CD1c-positive myeloid dendritic cell (primary cell): ENCODE measurements around the gene CCDC91.
"Not testable (repeated sequence)": the region's sequence is repeated elsewhere in the genome, so short reads cannot be mapped to it uniquely, and the experiment has no call there.

Experiments
- DNase-seq: peaks from one replicate; pipeline ENCODE4 v3.0.0-alpha.2; 2016; ENCODE audit errors: extremely low spot score

CCDC91 gene

DNA sequence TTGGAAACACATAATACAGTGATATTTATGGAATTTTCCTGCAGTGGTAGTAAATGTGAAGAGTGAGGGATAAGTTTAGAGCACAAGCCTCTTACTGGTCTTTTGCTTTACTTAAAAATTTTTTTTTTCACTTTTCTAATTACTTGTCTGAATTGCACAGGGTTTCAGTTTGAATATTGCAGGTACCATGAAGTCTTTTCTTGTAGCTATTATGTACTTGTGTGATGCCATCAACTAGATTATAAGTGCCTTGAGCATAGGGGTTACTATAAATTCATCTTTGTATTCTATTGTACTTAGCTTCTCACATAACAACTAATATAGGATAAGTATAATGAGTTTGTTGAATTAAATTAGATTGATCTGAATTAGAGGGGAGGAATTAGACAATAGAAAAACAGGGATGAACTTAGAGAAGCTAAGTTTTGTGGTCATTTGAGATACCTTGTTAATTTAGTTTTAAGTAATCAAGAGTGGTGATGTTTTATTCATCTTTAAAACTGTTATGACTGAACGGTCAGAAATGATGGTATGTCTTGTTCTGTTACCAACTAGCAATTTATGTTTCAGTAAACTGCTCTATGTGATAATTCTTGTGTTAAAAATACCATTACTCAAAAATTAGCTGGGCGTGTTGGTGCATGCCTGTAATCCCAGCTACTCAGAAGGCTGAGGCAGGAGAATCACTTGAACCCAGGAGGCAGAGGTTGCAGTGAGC, 42.1 kb downstream of the CCDC91 start:
- no peak for DNase-seq

DNA sequence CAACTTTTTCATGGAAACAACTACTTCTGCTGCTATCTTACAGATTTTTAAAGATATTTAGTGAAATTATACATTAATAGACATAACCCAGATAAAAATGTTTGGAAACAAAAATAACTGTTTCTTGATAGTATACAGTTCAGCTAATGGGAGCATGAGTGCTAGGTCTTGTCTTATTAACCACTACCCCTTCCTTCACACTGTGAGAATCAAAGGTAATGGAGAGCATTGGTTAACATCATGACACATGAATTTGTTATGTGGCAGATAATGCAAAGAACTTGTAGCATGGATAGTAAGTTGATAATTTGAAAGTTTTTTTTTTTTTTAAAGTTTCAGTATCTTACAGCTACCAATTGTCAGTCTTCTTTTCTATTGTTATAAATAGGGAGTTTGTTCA, 44.2 kb downstream of the CCDC91 start:
- no peak for DNase-seq

DNA sequence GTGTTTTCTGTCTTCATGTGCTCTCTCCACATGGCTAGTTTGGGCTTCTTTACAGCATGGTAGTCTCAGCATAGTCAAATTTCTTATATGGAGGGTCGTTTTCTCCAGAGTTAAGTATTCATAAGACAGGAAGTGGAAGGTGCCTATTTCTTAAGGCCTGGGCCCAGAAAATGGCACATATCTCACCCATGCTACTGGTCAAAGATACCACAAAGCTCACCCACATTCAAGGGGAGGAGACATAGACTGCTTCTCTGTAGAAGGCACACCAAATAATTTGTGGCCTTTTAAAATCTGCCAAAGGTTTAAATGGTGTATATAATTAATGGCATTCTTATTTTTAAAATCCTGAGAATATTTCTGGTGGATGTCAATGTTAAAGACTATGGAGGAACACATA, 44.8 kb downstream of the CCDC91 start:
- DNase-seq = no peak

DNA sequence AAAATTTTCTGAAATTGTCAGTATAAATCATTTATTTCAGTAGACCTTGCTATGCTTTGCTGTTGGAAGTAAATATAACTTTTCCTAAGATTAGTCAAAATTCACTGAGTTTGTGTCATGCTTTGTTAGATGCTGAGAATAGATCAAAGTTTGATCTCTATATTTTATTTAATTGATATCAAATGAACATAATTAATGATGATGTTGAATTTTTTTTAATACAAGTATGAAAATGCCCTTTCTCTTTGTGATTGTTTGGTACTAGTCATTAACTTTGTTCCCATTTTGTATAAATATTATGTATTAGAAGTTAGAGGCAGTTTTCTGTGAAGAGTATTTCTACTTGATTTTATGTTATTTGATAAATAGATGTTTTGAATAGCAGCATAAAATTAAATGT, 45.7 kb downstream of the CCDC91 start:
- DNase-seq = no peak

DNA sequence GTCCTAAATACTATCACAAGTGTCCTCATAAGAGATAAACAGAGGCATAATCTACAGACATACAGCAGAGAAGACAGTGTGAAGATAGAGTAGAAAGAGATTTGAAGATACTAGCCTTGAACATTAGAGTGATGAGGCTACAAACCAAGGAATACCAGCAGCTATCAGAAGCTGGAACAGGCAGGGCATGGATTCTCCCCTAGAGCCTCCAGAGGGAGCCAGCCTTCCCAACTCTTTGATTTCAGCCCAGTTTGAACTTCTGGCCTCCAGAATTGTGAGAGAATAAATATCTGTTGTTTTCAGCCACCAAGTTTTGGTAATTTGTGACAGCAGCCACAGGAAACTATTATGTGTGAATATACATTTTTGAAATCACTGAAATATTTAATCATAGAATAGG, 47.2 kb downstream of the CCDC91 start:
- DNase-seq = no peak

DNA sequence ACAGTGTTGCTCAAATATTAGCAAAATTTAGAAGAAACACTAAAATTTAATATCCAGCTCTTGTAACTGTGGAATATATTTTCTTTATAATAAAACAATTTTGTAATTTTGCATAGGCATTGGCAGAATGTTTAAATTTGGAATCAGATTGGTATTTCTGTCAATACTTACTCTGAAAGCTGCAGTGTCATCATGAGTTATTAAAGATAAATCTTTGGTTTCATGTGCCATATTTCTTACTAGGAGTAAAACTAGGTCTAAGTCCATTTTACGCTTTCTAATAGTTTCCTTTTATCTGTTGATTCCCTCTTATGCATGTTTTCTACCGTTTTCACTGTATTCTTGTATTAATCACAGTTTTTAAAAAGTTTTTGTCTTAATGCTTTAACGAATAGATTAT, 49.7 kb downstream of the CCDC91 start:
- no peak for DNase-seq

DNA sequence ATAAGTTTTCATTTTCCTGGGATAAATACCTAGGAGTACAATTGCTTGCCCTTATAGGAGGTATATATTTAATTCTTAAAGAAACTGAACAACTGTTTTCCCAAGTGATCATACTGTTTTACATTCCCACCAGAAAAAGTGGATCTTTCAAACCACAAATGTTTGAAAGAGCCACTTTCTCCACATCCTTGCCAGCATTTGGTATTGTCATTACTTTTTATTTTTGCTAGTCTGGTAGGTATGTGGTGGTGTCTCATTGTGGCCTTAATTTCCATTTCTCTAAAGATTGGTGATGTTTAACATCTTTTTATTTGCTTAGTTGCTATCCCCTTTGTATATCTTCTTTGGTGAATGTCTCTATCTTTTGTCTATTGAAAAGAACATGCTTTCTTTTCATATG, 50.6 kb downstream of the CCDC91 start:
- DNase-seq = no peak

DNA sequence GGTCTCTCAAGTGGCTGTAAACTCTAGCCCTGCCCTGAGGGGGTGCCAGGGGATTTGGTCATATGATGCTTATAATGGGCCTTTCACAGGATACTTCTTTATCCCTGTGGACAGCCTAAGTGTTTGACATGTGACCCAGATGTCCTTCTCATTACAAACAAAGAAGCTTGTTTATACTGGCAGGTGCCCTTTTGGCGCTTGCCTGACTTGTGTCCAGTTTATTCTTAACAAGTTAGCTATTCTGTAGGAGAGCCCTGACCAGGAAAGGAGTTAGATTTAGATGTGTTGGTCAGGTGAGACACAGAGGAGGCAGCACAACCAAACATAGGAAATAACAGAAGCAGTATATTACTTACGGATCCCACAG, 51.9 kb downstream of the CCDC91 start:
- DNase-seq = no peak

DNA sequence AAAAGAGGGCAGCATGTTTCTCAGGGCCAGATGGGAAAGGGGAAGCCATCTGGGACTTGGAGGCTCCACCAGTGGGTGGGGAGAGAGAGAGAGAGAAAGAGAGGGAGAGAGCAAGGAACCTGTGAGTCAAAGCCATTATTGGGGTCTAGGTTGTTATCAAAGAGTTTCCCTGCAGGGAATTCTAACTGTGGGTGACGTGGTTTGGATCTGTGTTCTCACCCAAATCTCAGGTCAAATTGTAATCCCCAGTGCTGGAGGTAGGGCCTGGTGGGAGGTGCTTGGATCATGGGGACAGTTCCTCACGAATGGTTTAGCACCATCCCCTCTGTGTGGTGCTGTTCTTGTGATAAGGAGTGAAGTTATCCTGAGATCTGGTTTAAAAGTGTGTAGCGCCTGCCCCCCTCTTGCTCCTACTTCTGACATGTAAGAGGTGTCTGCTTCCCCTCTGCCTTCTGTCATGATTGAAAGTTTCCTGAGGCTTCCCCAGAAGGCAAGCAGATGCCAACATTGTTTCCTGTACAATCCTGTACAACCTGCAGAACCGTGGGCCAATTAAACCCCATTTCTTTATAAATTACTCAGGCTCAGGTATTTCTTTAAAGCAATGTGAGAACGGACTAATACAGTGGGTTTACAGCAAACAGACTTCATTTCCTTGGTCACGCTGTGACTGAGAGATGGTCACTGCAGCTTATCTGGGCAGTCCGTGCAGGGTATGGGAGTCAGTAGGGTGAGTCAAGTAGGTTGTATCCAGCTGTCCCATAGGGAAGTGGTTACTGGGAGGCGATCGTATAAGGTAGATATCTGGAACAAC, 52.4 kb downstream of the CCDC91 start:
- peak; percentile 44 for DNase-seq

DNA sequence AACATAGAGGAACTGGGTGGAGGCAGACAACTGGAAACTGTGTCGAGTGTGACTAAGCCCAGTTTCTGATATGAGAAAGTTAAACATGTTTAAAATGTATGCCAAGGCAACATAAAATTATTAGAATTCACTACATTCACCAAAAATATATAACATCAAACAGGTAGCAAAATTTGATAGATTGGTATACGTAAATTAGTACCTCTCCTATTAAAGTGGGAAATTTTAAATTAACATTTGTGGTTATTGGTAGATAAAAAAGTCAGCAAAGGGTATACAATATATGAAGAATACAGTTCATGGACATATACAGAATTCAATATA, 53.0 kb downstream of the CCDC91 start:
- no peak for DNase-seq

DNA sequence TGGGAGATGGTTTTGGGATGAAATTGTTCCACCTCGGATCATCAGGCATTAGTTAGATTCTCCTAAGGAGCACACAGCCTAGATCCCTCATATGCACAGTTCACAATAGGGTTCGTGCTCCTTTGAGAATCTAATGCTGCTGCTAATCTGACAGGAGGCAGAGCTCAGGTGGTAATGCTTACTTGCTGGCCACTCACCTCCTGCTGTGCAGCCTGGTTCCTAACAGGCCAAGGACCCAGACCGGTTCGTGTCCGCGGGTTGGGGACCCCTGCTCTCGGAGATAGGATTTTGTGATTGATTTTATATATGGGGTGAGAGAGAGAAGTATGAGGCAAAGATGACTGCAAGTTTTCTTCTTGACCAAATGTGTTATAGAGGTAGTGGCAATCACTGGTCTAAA, 57.5 kb downstream of the CCDC91 start:
- DNase-seq = no peak

DNA sequence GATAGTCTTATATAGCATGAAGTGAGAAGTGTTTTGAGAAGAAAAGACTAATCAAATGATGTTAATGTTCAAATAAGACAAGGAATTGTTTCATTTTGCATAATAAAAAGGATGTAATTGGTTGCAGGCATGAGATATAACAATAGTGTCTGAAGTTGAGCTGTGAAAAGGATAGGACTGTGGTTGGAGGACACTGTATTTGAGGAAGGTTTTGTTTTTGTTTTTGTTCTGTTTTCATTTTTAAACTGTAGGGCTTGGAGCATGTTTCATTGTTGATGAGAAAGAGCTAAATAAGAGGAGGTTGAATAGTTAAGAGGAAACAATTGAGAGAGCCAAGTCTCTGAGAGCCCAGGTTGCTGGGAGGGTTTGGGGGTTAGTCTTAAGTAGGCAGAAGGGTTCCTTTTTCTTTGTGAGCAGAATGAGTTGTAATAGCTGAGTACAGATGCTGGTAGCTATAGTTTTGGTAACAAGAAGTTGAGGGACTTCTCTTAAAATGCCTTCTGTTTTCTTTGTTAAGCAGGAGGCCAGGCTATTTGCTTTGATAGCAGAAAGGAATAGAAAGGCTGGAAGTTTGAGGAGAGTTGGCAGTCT, 58.4 kb downstream of the CCDC91 start:
- DNase-seq = no peak

DNA sequence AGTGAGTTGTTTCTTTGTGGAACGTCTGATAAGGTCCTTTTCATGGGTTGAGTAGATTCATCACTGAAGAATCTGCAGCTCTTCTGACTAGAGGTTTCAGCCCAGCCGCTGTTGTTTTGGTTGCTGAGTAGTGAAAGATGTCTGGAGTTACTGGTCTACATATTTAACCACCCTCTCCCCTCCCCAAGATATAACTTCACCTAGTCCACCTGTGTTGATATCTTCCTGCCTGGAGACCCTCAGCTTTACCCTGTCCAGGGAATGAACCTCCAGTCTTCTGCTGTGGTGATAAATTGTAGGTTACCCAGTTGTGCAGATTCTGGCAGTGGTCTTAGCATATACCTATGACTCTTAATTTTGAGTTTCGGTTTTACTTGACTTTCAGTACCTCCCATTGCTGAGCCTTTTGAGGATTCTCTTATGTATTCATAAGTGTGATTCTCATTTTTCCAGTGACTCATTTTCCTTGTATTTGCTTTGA, 62.9 kb downstream of the CCDC91 start:
- no peak for DNase-seq

DNA sequence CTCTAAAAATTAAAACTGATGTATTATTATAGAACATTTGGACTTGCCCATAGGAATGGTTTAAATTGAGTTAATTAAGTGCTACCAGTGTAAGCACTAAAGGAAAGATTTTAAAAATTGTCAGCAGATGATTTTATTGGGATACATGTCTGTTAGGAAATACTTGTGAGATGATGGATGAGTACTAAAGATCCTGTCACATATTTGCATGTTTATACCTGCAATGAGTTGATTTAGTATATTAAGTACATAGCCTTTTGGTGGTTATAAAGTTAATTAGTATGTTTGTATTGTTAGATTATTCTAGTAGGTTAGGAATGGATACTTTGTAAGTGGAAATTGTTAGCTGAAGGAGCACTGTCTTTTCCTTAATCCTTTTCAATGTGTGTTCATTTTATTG, 67.2 kb downstream of the CCDC91 start:
- no peak for DNase-seq

DNA sequence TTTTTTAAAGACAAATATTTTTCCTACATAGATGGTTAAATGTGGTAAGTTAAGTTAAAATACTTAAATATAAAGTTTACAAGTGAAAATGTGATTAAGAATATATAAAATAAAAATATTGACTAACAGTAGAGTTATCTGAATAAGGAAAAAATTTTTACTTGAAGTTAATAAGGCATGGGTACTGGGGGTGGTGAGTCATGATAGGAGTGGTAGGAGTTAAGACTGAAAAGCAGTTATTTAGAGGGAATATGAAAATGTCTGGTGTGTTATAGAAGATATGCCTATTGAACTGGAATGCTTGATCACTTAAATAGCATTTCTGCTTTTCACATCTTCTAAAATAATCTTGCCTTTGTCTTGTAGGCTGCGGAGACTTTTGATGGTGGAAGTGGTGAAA, 68.7 kb downstream of the CCDC91 start:
- DNase-seq = no peak

DNA sequence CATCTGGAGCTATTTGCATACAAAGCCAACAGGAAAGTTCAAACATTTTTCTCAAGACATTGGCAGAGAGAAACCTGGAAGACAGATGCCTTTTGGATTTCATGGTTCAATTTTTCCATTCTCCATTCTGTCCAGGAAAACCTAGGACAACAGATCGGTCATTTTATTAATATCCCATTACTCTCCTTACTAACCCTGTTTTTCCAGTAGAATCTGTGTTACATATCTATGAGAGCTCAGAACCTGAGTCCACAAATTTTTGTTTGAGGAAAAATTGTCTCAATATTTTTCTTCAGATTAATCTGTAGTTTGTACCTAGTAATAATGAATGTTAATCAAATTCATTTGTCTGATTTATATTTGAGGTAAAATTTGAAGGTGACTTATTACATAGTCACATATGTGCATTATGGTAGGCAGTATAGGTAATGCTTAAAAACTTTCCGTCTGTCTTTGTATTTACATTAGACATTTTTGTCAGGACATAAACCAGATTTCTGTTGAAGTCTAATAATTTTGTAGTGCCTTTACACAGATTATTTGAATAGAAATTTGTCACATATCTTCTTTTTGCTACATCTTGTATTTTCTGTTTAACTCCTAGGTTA, 75.3 kb downstream of the CCDC91 start:
- DNase-seq = no peak

DNA sequence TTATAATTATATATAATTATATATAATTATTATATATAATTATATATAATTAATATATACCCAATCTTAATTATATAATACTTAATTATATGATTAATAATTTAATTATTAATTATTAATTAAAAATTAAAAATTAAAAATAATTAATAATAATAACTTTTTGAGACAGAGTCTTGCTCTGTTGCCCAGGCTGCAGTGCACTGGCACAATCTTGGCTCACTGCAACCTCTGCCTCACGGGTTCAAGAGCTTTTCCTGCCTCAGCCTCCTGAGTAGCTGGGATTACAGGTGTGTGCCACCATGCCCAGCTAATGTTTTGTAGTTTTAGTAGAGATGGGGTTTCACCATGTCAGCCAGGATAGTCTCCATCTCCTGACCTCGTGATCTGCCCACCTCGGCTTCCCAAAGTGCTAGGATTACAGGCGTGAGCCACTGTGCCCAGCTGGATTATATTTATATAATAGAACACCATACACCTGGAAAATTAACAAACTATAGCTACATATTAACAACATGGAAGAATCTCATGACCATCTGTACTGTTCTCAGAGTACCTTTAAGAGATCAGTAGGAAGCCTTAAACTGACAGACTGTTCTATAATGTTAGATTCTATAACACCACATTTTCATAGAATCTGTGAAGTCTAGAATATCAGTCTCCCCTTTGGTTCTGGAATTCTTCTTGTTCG, 77.8 kb downstream of the CCDC91 start:
- DNase-seq = not testable (repeated sequence)

DNA sequence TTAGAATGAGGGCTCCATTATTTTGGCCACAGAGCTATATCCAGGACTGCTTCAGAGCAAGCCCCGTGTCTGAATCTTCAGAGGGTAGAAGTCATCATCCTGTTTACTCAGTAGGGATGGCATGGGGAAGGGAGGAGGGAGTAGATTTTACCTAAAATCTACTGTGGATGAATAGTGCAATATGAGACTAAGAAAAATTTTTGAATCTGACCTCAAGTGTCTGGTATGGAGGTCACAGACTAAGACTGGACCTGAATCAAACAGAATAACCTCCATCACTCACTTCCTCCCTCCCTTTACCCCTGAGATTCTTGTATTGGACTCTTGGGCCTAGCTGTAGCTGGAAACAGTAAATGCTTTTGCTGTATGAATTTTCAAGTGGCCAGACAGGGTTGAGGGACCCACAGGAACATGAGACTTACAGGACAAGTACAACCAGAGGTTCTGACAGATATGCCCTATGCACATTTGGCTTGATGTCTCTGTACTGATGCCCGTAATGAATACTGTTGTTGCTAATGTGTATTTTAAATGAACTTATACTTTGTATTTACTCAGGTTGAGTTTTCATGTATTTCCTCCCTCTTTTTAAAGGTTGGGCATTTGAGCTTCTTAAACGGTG, 78.5 kb downstream of the CCDC91 start:
- no peak for DNase-seq

DNA sequence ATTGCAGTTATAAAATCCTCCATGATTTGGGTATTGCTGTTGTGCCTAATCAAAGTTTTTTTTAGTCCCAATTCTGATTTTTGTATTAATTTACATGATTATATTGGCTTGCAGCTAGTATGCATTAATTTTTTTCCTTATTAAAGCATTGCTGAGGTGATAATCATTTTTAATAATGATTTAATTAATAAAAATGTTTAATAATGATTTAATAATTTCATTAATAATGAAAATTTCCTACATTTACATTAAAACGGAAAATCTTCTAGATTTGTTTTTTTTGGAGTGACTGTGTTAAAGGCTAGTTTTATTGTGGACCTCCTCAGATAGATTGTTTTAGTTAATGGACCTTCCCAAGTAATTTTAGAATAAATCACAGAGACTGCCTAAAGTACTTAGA, 79.6 kb downstream of the CCDC91 start:
- no peak for DNase-seq

DNA sequence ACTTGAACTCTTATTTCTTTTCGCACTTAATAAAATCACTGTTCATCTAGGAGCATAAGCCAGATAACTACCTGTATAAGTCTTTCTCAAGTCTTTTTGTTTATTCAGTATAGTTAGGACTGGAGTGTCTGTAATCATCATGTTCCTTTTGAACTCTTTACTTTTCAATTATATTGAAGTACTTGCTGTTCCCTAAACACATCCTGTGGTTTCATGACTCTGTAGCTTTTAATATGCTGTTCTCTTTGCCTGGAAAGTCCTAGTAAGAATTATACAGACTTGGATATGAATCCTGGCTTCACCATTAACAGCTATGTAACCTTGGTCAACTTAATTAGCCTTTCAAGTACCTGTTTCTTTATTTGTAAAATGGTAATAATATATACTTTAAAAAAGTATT, 88.2 kb downstream of the CCDC91 start:
- no peak for DNase-seq

DNA sequence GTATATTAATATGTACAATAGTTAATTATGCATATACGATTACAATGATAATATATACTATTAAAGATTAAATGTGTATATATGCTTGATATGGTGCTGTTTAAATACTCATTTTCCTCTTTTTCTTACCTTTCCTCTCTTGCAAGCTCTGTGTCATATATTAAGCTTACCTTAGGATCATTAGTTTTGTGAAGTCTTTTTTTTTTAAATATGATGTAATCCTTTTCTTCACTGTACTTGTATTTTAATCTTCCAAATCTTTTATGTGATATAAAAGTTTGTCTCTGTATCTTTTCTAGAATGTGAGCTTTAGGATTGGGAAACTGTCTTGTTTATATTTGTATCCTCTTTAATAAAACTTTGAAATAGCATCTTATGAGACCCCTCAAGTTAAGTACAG, 88.7 kb downstream of the CCDC91 start:
- DNase-seq = no peak

DNA sequence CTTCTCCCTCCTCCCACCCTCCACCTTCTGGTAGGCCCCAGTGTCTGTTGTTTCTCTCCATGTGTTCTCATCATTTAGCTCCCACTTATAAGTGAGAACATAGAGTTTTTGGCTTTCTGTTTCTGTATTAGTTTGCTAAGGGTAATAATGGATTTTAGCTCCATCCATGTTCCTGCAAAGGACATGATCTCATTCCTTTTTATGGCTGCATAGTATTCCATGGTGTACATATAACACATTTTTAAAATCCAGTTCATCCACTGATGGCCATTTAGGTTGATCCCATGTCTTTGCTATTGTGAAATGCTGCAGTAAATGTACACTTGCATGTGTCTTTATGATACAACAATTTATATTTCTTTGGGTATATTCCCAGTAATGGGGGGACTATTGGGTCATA, 96.1 kb downstream of the CCDC91 start:
- DNase-seq = no peak
